Cardiac fibroblast (primary cell): Measurements from ENCODE around the gene KCNA3.

ENCODE experiments used
- DNase-seq, 2 donors: peaks; one replicate each; pipeline versions ENCODE4 v3.0.0 to v3.0.0-alpha.2; 2010; ENCODE audit warnings: low read depth in 2 of 2
- H3K4me3 ChIP-seq, 2 donors: replicated peaks in 1 of 2; 1 replicate in 1 of 2; 2 replicates in 1 of 2; pipeline ENCODE4 v1.5.1; 2011; ENCODE audit warnings: low read depth in 2 of 2, low read length in 2 of 2, mild to moderate bottlenecking in 2 of 2, moderate library complexity in 1 of 2
- CTCF ChIP-seq: IDR thresholded peaks from one replicate; pipeline ENCODE4 v1.5.1; 2011; ENCODE audit warnings: low read depth, mild to moderate bottlenecking, low read length, inconsistent platforms

KCNA3 gene

GRCh38 chr1:110674337-110675059 lies at the start of gene KCNA3:
Gene KCNA3 (minus strand): TSS chr1:110674940. CDS start chr1:110674809, 131 bp downstream.
- H3K4me3 ChIP-seq = no peak within 1 kb of the TSS
- DNase-seq = no peak
- TF ChIP-seq CTCF = no peak

DNA sequence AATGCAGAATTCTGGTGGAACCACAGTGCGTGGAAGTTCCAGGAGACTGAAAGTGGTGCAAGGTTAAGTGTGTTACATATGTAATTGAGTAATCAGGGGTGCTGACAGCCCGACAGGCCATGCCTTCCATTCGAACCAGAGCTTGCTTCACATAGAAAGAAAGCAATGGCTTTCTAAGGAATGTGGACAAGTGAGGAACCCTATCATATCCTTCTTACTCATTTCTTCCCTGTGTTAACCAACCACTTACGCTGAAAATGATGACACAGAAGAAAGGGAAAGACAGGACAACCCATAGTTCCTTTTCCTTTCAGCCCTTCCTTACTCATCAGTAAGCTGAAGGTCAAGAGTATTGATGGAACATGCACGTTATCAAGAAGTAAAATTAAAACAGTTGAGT lies 48.1 kb upstream of the KCNA3 start:
- no peak for DNase-seq
- no peak overlapping the region for H3K4me3 ChIP-seq
- no peak for TF ChIP-seq CTCF

DNA sequence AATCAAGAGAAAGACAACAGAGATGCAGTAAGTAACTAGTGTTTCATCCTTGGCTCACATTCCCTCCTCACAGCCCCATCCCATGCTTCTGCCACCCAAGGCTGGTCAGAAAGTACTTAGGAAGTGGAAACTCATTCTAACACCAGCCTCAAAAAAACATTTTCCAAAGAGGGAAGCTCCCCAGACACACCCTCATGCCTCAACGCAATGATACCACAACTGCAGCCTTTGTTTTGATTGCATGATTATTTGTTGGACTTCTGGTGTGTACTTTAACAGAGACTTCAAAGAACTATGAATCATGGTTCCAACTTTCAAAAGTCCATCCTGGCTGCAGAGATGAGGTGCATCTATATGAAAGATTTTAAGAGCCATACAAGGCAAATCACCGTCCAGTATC lies 45.2 kb upstream of the KCNA3 start:
- no peak for TF ChIP-seq CTCF
- DNase-seq = no peak
- H3K4me3 ChIP-seq = no peak overlapping the region

GRCh38 chr1:110718452-110718851 lies 43.7 kb upstream of the KCNA3 start:
- H3K4me3 ChIP-seq = no peak overlapping the region
- no peak for TF ChIP-seq CTCF

DNA sequence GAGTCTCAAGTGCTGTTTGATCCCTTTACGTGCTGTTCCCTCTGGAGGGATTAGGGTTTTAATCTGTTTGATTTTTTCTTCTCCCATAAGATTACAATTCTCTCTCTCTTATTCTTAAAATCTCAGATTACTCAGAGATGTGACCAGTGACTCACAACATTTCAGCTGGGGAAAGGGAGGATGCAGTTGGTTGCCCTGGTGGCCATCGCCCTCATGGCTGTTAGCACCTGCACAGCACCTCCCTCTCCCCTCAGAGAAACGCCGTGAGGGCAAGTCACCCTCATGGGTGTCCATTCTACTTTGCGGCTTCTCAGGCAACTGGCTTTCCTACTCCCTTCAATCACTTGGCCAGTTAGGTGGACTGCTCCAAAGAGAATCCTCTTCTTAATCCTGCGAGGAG lies 42.4 kb upstream of the KCNA3 start:
- no peak for TF ChIP-seq CTCF

More at GRCh38 chr1:110718452-110718851, 43.7 kb upstream of the KCNA3 start:
- no peak for DNase-seq

DNA sequence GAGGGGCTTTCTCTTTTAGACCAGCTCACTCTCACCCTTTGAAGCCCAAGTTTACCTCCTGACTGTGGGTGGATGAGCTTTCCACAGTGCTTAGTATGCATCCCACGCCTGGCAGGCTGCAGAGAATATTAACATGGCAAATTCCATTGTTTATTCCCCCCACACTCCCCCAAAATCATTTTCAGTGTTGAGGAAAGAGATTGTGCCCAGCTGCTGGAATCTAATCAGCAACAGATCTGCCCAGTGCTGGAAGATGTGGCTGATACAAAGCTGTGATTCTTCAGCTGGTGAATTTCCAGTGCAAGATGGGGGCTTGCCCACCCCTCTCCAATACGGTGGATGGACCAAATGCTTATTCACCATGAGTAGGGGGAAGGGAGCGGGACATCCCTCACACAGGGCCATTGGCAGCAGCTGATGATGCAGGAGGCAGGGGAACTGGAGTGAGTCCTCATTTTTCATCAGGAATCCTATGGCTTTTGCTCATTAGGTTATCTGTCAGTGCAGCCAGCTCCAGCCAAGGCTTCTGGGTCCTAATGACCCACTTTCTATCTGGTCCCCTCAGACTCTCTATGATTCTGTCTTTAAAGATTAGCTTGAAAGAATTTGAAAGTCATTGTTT lies 39.7 kb upstream of the KCNA3 start:
- no peak overlapping the region for H3K4me3 ChIP-seq
- TF ChIP-seq CTCF = no peak

More for the DNA sequence above, 42.4 kb upstream of the KCNA3 start:
- no peak overlapping the region for H3K4me3 ChIP-seq
- no peak for DNase-seq

DNA sequence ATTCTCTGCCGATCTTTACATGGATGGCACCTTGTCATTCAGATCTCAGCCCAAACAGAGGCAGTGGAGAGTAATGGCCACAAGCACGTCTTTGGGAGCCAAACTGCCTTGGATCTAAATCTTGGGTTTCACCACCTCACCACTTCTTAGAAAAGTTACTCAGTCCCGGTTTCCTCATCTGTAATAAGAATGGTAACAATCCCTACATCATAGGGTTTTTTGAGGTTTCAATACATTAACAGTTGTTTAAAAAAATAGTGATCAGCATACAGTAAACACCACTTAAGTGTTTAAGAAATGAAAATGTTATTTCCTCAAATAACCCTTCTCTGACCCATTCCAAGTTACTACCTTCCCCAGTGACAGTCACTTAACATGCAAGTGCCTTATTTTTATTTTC lies 38.5 kb upstream of the KCNA3 start:
- TF ChIP-seq CTCF = no peak
- no peak for DNase-seq
- H3K4me3 ChIP-seq = no peak overlapping the region

More for the DNA sequence above, 39.7 kb upstream of the KCNA3 start:
- no peak for DNase-seq
